GF-D8 (cell line): ENCODE measurements around the gene CYFIP2.

Source experiments
- DNase-seq: peaks from one replicate; lab custom pipeline; 2025; lab: John Stamatoyannopoulos, UW

CYFIP2 gene

DNA sequence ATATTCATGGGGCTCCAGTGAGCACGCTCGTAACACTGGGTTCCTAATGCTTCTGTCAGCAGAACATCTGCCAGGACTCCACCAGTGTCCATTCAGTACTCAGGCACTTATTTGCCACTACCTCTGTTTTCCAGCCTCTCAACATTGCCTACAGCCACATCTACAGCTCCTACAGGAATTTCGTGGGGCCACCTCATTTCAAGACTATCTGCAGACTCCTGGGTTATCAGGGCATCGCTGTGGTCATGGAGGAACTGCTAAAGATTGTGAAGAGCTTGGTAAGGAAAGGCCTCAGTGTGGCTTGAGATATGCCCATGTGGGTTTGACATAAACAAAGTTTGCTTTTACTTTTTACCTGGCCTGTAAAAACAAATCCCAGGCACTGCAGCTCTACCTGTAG, 92.9 kb downstream of the CYFIP2 start:
- no peak for DNase-seq

DNA sequence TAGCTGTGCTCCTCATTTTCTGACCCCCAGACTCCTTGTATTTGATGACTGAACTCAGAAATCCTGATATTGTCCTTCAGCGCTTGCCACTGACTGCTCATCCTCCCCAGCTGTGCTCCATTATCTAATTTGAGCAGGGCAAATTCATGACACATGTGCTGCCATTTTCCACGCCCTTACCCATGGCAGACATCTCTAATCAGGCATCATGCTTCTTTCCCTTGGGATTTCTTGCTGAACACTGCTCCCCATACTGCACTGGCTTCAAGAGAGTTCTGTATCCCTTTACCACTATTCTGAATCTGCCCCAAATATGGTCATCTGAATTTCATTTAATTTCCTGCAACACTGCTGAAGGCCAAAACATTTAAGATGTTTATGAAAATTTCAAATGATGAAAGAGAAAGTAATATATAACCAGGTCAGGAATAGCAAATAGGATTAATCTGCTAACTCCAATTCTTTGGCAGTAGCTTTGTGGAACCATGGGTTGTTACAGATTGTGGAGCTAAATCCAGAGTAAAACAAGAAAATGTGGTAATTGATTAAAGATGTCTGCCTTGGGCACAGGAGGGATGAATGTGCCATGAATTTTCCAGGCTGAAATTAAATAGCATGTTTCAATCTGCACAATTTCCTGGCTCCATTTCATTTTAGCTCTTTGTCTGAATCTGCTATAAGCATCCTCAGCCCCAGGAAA, 93.6 kb downstream of the CYFIP2 start:
- no peak for DNase-seq

DNA sequence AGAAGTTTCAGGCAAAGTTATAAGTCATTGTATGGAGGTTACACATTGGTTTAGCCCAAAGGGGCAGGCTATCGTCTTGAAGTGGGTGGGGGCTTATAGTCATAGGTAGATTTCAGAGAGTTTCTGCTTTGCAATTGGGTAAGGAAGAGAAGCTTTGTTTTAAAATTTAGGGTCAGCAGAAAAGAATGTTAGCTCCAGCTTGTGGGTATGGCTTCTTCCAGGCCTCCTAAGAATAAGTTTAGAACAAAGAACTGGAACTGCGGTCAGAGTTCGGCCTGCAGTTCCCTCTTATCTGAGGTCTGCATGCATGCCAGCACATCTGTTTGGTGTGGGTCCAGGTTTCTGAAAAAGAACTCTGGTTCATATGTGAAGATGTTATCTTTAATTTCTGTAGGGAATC, 96.1 kb downstream of the CYFIP2 start:
- DNase-seq: no peak

DNA sequence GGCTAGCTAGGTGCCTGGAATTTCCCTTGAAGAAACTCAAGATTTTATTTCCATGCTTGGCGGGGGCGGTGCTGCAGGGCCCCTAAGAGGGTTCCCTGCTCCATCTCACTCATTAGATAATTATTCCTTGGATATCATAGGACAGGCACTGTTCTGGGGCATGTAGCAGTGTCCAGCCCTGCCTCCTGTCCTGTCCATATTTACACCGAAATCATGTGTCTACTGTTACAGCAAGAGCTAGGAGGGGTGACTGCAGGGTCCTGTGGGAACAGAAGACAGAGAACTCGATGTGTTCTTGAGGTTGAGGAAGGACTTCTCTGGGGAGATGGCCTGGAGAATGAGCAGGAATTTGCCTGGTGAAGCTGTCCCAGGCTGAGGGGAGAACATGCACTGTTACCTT, 96.6 kb downstream of the CYFIP2 start:
- no peak for DNase-seq

DNA sequence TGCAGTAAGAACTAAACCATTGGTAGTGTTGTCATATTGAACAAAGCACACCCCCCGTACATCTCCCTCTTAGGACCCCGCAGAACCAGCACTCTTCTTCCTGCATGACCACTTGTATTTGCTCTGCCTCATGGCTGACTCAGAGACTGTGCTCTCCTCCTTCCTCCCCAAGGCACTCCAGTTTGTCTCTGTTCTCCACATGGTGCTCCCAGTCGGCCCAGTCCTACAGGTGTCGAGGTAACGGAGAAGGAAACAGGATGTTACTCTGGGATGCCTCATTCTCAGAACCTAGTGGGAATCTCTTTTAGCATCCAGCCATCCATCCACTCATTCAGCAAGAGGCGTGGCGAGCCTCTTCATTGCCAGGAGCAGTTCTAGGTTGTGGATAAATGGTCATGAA, 97.1 kb downstream of the CYFIP2 start:
- DNase-seq: no peak

DNA sequence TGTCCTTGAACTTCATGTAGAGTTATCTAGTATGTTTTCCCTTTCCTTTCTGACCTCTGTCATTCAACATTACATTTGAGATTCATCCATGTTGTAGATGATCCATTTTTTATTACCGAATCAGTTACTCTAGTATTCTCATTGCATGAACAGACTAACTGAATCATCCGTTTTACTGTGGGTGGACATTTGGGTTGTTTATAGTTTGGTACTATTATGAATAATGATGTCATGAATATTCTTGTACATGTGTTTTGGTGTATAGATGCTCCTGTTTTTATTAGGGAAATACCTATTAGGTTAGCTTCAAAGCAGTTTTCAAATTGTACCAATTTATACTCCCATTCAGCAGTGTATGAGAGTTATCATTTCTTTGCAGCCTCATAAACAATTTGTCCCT, 99.8 kb downstream of the CYFIP2 start:
- DNase-seq: no peak

DNA sequence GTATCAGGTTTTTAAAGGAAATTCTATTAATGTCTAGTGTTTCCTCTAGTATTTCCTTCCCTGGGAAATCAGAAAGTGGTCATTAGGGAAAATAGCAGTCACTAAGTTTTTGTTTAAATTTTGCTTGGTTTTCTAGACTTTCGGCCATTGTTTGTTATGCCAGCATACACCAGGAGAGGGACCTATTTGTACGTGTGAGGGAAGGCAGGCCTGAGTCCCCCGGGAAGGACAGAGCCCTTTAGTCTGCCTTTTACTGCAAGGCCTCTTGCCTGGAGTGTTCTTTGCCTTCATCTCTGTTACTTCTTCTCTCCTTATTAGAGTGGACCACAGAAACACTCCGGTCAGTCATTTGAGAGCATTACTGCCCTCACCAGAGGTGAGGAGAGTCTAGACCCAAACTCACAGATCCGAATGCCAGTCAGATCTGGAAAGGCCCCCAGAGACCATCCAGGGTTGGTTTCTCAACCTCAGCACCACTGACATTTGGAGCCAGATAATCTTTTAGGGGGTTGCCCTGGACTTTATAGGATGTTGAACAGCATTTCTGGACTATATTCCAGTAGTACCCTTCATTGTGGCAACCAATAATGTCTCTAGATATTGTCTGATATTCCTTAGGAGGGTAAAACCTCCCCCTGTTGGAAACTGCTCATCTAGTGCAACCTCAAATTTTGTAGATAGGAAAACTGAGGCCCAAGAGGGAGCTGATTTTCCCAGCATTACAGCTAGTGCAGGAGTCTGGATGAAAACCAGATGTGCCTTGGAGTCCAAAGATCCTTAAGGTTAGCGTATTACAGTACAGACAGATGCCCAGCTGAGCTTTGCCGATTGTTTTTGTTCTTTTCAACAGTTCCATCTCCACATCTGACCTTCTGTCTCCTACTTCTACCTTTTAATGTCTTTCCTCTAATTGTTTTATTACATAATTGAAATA, 101.1 kb downstream of the CYFIP2 start:
- DNase-seq: no peak

DNA sequence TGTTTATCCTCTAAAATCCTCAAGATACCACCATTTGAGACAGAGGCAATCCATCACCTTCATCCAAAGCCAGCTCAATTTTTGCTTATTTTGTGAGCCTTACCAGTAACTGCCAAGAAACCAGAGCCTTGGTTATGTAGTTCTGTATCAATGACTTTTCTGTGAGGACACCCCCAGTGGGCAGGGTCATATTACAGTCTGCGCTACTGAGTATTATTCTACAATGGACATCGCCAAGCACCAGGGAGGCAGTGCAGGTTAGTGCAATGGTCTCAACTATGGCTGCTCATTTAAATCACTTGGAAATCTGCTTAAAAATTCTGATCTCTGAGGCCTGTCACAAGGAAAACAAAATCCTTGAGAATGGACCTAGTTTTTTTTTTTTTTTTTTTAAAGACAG, 103.6 kb downstream of the CYFIP2 start:
- DNase-seq: no peak

DNA sequence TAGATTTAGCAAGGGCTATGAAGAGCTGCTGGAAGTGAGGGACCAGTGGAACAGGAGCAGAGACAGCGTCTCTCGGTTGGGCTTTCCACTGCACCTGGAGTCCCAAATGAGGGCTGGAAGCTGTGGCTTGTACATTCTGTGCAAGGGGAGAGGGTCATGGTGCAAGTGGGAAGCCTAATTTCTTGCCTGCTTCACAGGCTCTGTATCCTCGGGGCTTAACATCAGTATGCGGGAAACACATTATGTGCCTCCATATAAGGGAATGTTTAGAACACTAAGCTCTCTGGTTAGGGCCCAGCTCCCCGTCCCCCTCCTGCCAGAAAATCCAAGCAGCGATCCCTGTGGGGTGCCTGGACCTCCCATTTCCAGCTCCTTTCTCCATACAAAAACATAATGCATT, 105.0 kb downstream of the CYFIP2 start:
- no peak for DNase-seq

DNA sequence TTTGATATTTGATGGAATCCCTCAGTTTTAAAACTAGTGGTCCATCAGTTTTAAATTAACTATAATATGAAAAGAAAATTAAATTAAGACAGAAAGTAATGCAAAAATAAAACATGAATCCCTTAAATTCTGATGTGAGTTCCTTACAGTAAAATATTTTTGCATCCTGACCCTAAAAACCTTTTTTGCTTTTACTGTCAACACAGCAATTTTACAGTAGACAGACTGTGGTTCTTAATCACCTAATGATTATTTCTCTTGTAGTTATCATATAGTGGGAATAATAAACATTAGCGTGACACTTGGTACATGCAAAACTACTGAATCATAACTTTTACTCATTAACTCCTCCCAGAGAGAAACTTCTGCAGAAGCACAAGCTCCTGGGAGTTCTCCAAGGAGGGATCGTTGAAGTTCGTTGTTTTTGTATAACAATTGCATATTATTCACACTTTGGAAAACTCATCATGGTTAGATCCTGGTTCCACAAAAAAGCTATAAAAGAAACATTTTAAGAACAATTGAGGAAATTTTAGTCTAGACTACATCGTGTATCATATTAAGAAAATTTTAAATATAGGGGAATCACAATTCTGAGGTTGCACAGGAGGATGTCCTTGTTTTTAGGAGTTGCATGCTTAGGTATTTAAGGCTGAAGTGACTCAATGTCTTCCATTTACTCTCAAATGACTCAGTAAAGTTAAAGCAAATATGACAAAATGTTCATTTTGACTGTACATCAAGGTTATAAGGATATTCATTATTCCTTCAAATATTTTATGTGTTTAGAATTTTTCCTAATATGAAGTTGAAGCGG, 105.9 kb downstream of the CYFIP2 start:
- DNase-seq: no peak

DNA sequence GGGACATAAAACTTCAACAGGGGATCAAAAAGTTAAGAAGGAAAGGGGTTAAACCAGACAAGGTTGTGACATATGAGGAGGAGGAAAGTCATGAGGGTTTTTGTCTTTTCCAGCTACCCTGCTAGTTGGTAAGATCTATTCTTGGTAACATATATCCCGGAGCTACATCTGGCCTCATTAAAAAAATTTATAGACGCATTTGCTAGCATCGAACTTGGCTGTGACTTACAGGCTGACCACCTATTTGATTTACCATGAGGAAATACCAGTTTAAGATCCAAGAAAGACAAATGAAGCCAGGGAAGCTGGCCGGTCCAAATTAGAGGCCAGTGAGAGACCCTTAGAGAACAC, 106.5 kb downstream of the CYFIP2 start:
- DNase-seq: no peak

DNA sequence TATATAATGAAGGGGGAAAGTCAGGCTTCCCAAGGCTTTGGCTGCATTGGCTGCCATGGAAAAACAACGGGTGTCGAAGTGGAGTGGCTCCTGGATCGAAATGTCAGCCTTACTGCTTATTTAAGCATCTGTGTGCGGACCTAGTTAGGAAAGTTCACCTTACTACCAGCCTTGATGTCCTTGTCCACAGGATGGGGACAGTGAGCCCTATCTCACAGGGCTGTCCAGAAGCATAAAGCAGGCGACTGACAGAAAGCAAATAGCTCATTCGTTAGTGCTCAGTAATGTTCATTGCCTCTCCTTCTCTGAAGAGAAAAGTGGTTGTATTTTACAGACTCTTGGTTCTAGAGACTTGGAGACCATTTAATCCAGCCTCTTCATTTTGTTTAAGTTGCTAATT, 112.6 kb downstream of the CYFIP2 start:
- no peak for DNase-seq

DNA sequence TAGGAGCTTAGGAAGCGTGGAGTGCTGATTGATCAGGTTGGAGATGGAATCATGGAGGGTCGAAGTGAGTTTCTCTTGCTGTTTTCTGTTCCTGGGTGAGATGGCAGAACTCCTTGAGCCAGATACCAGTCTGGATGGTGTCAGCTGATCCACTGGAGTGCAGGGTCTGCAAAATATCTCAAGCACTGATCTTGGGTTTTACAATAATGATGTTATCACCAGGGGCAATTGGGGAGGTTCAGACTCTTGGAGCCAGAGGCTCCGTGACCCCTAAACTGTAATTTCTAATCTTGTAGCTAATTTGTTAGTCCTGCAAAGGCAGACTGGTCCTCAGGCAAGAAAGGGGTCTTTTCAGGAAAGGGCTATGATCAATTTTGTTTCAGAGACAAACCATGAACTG, 114.1 kb downstream of the CYFIP2 start:
- no peak for DNase-seq

DNA sequence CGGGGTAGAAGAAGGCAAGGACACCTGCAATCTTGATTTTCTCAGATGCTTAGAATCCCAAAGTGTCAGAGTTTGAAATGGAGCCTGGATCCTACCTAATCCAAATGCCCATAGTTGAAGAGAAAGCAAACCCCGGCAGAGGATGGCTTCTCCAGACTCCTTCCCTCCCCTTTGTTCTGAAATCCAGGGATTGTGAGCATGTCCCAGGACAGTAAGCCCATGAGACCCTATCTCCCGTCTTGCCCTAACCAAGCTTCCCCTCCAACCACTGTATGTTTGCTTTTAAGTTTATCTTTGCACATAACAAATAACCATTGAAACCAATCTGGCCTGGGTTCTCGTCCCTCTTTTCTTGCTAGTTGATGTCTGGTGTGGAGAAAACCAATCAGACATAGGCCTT, 115.8 kb downstream of the CYFIP2 start:
- no peak for DNase-seq

DNA sequence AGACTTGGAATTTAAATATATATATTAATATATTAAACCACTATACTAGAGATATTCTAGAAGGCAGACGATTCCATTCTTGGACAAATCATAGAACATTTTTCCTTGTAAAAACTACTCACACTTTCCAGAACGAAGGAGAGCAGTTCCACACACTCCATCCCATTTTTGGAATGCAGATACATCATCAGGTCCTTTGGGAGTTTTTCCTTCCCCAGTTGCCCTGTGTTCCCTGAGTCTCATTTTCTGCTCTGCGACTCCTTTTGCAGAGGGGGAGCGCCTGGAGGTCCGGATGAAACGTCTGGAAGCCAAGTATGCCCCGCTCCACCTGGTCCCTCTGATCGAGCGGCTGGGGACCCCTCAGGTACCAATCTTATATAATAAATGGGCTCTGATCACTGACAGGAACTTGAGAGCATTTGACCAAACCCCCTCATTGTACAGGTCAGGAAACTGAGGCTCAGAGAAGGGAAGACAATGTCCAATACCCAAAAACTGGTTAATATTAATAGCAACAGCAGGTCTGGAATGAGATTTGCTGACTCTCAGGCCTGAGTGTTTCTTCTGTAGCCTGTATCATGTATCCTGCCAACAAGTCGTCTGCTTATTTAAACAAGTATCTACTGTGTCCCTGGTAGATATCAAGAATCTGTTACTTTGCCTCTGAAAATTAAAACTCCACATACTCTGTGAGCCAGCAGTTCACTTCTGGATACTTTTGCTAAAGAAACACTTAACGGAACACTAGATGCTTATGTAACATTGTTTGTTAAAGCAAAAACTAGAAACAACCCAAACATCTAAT, 117.3 kb downstream of the CYFIP2 start:
- no peak for DNase-seq

DNA sequence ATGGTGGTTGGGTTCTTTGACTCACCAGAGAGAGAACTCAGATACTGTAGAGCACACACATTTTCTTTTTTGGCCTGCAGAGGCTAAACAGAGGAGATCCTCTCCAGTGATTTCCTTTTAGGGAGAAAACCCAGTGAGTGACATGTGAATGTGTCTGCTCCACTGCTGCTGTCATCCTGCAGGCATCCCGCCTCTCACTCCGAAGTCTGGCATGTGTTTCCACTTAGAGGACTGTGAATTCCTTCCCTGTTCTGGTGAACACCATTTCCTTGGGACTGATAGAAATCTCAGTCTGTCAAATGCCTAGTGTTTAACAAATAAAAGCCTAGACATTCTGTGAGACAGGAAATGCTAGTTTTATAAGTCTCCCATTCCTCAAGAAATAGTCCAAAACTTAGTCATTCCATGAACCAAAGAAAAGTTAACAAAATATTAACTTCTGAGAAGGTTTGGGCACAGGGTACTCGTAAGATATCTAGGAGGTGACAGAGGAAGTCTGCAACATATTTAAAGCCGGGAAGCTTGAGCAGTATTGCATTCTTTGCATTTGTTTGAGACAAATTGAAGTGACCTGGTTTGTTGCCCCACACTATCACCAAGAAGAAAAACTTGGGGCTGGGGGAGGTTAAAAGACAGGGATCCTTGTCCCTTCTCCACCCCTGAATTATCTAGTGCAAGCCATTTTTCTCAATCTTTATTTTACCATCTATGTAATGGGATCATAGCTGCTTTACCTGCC, 119.2 kb downstream of the CYFIP2 start:
- DNase-seq: no peak

DNA sequence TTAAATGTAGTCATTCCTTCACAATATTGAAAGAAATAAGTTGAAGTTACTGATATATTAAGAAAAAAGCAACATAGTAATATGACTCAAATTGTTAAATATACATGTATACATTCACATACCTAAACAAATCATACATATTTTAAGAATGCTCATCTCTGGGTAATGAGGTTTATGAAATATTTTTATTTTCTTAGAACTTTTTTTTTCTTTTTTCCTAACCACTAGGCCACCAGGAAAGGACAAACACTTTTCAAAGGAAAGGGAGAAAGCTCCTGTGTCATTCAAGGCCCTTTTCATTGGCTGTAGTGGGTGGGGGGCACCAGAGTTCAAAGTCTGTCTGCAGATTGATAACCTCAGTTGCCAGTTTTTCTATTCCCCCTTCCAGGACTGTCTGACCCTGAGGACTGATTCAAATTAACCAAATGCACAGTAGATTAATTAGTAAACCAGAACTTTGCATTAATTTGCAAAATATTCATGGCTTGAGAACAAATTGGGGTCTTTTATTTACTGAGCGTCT, 121.2 kb downstream of the CYFIP2 start:
- DNase-seq: no peak

DNA sequence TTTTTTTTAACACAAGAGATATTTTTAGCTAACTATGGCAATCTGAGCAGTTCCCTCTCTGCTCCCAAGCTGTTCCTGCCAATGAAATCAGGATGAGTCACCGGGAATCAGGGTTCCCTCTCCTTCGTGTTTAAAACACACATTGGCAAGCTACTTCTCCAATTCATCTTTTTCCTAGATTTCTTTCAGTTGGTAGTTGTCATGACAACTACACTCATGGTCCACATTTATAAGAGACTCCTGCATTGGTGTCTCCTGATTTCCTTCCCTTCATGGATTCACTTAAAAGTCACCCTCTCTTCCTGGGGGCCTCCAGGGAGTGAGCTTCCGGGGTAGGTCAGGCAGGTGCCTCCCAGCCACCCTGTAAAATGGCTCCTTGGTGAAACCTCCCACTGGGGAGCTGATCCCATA, 121.8 kb downstream of the CYFIP2 start:
- DNase-seq: no peak

DNA sequence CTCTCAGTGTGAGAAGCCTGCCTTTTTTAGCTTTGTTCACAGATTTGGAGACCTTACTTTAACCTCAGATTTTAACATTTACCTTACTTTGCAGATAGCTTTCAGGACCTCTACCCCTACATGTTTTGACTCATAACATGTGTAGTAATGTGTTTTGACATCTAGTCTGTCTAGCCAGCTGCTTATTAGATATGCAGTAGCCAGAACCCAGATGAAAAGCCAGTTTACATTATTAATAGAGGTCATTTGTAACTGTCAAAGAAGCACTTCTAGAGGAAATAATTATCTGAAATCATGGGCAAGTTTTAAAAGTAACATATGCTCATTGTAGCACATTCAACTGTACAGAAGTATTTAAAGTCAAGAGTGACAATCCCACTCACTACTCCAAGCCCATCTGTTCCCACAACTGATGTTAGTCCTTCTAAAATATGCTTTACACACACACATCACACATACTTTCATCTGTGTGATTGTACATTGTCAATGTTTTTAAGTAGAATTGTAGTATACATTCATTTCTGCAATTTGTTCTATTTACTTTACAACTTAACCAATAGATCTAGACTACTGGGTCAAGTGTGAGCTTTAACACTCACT, 122.3 kb downstream of the CYFIP2 start:
- no peak for DNase-seq

DNA sequence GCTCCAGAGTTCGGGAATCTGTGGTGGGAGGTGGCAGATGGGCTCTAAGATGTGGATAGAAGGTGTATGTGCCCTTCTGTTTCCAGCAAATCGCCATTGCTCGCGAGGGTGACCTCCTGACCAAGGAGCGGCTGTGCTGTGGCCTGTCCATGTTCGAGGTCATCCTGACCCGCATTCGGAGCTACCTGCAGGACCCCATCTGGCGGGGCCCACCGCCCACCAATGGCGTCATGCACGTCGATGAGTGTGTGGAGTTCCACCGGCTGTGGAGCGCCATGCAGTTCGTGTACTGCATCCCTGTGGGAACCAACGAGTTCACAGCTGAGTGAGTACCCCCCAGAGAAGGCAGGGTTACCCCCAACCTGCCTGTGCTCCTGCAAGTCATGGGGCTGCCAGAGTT, 123.2 kb downstream of the CYFIP2 start:
- no peak for DNase-seq

DNA sequence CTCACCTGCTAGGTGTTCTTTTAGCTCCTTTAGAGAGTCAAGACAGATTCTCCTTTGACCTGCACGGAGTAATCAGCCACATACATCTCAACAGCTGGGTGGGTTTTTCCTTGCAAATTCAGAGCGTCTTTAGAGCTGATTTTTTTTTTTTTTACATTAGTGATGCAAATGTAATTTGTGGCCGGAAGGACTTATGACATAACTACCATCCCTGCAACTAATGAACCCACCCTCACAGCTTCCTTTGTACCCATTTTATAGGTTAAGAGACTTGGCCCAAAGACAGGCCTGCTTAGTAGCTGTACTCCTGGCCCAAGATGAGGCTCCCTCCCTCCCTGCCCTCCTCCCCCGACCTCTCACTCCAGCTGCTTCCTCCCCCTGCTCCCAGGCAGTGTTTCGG, 124.2 kb downstream of the CYFIP2 start:
- no peak for DNase-seq
